ENCODE results near the gene DNAAF5. TPM values are rescaled to one million over a fixed set of nuclear protein-coding genes. Genes with fewer than 3 reads are reported as not detected.
A peak's percentile ranks its signal among the peaks of the same experiment; 100 is the strongest.

DNAAF5 gene
- total and polyA plus RNA-seq, 2 of the 13 experiments (the other 11 are each of a cell fraction or from before 2014, with no cell fraction given): 11.9 to 21.5 TPM

DNA sequence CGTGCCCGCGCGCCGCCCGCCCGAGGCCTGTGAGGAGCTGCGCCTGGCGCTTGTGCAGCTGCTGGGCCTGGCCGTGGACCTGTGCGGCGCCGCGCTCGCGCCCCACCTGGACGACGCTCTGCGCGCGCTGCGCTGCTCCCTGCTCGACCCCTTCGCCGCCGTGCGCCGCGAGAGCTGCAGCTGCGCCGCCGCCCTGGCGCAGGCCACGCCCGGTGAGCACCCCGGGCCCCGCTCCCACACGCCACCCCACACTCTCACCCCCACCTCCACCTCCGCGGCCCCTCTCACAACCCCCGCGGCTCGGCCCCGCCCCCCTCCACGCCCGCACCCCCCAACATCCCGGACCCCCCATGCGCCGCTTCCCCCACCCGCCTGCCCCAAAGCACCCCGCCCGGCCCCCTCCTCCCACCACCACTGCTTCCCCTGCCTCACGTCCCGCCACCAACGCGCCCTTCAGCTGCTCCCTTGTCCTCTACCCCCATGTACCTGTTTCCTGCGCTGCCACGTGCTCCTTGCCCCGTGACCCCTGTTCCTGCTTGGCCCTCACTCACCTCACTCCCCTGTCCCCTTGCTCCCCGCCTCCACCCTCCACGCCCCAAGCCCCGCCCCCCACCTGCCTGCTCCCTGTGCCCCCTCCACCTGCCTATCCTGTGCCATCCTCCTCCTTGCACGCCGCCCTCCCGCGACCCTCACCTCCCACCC, 756 bp downstream of the DNAAF5 start, which contains the start of gene PRKAR1B (continued):
- TF ChIP-seq ZBTB49 (CRISPR knock-in tag; IDR thresholded peaks at IDR 0.05; ENCODE audit: borderline replicate concordance): no peak
- 0 out of 2 replicates have a peak, but pooled peaks have one; percentile 33 for TF ChIP-seq SAP130 (CRISPR knock-in tag; IDR thresholded peaks at IDR 0.05; ENCODE audit: low read depth)
- TF ChIP-seq, protein P1, sequence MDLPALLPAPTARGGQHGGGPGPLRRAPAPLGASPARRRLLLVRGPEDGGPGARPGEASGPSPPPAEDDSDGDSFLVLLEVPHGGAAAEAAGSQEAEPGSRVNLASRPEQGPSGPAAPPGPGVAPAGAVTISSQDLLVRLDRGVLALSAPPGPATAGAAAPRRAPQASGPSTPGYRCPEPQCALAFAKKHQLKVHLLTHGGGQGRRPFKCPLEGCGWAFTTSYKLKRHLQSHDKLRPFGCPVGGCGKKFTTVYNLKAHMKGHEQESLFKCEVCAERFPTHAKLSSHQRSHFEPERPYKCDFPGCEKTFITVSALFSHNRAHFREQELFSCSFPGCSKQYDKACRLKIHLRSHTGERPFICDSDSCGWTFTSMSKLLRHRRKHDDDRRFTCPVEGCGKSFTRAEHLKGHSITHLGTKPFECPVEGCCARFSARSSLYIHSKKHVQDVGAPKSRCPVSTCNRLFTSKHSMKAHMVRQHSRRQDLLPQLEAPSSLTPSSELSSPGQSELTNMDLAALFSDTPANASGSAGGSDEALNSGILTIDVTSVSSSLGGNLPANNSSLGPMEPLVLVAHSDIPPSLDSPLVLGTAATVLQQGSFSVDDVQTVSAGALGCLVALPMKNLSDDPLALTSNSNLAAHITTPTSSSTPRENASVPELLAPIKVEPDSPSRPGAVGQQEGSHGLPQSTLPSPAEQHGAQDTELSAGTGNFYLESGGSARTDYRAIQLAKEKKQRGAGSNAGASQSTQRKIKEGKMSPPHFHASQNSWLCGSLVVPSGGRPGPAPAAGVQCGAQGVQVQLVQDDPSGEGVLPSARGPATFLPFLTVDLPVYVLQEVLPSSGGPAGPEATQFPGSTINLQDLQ (CRISPR knock-in tag; IDR thresholded peaks at IDR 0.05): no peak
- TF ChIP-seq ZNF775 (CRISPR knock-in tag; IDR thresholded peaks at IDR 0.05; ENCODE audit: borderline replicate concordance): no peak
- TF ChIP-seq GFI1 (CRISPR knock-in tag; IDR thresholded peaks at IDR 0.05; ENCODE audit: borderline replicate concordance): no peak
- TF ChIP-seq MBNL3 (CRISPR knock-in tag; conservative IDR thresholded peaks at IDR 0.05): no peak
- TF ChIP-seq SIN3B (IDR thresholded peaks at IDR 0.05; ENCODE audit: low read length): no peak
- TF ChIP-seq MTA3 (CRISPR knock-in tag; IDR thresholded peaks at IDR 0.05): no peak
- TF ChIP-seq ARNTL (CRISPR knock-in tag; IDR thresholded peaks at IDR 0.05): no peak
- TF ChIP-seq FOSL2 (CRISPR knock-in tag; IDR thresholded peaks at IDR 0.05): no peak
- TF ChIP-seq HNRNPK (IDR thresholded peaks at IDR 0.05; ENCODE audit: low read depth, low read length, poor library complexity, severe bottlenecking): peak; percentile 34
- 0 out of 2 replicates have a peak, but pooled peaks have one; percentile 24 for TF ChIP-seq TGIF2 (CRISPR knock-in tag; IDR thresholded peaks at IDR 0.05)
- TF ChIP-seq GATAD2A (CRISPR knock-in tag; IDR thresholded peaks at IDR 0.05): no peak
- no peak for TF ChIP-seq HCFC1 (IDR thresholded peaks at IDR 0.05; ENCODE audit: low read depth, low read length)
- no peak for TF ChIP-seq ZNF24 (IDR thresholded peaks at IDR 0.05)
- no peak for TF ChIP-seq ZNF780A (CRISPR knock-in tag; IDR thresholded peaks at IDR 0.05)
- TF ChIP-seq ZNF672 (CRISPR knock-in tag; IDR thresholded peaks at IDR 0.05): 0 out of 2 replicates have a peak, but pooled peaks have one; percentile 16
- no peak for TF ChIP-seq THAP7 (CRISPR knock-in tag; IDR thresholded peaks at IDR 0.05)
- TF ChIP-seq, protein P2, sequence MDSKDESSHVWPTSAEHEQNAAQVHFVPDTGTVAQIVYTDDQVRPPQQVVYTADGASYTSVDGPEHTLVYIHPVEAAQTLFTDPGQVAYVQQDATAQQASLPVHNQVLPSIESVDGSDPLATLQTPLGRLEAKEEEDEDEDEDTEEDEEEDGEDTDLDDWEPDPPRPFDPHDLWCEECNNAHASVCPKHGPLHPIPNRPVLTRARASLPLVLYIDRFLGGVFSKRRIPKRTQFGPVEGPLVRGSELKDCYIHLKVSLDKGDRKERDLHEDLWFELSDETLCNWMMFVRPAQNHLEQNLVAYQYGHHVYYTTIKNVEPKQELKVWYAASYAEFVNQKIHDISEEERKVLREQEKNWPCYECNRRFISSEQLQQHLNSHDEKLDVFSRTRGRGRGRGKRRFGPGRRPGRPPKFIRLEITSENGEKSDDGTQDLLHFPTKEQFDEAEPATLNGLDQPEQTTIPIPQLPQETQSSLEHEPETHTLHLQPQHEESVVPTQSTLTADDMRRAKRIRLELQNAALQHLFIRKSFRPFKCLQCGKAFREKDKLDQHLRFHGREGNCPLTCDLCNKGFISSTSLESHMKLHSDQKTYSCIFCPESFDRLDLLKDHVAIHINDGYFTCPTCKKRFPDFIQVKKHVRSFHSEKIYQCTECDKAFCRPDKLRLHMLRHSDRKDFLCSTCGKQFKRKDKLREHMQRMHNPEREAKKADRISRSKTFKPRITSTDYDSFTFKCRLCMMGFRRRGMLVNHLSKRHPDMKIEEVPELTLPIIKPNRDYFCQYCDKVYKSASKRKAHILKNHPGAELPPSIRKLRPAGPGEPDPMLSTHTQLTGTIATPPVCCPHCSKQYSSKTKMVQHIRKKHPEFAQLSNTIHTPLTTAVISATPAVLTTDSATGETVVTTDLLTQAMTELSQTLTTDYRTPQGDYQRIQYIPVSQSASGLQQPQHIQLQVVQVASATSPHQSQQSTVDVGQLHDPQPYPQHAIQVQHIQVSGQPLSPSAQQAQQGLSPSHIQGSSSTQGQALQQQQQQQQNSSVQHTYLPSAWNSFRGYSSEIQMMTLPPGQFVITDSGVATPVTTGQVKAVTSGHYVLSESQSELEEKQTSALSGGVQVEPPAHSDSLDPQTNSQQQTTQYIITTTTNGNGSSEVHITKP (CRISPR knock-in tag; IDR thresholded peaks at IDR 0.05; ENCODE audit: low read depth): no peak
- TF ChIP-seq ZNF766 (CRISPR knock-in tag; IDR thresholded peaks at IDR 0.05; ENCODE audit: borderline replicate concordance): no peak
- TF ChIP-seq ZNF749 (CRISPR knock-in tag; IDR thresholded peaks at IDR 0.05; ENCODE audit: borderline replicate concordance): no peak
- no peak for TF ChIP-seq KDM3A (CRISPR knock-in tag; IDR thresholded peaks at IDR 0.05; ENCODE audit: low read depth)

All from HepG2 (cell line).